HL-60 (cell line): ENCODE measurements around the gene EEF1AKMT1.

Experiments used
- DNase-seq, 2 experiments: peaks; one replicate each; pipeline ENCODE4 v3.0.0-alpha.2; 2010 to 2020; ENCODE audit warnings: low read depth in 1 of 2, low spot score in 1 of 2
- H3K27ac ChIP-seq: fragments of 250-450 bp; sonication (Bioruptor Pico); replicated peaks from 2 replicates; pipeline ENCODE4 v1.5.1; 2020; ENCODE audit warnings: mild to moderate bottlenecking, moderate library complexity
- H3K27me3 ChIP-seq: fragments of 250-450 bp; sonication (Bioruptor Pico); 2 replicates; pipeline ENCODE4 v1.5.1; 2021; ENCODE audit warnings: mild to moderate bottlenecking, moderate library complexity; ENCODE audit not compliant: insufficient read depth, poor library complexity, severe bottlenecking
- H3K4me3 ChIP-seq: replicated peaks from 2 replicates; pipeline ENCODE4 v1.5.1; 2011; ENCODE audit warnings: mild to moderate bottlenecking, control low read depth, low read length; ENCODE audit not compliant: insufficient read depth
- CTCF ChIP-seq: IDR thresholded peaks from one replicate; pipeline ENCODE4 v1.5.1; 2011; ENCODE audit warnings: low read length, control low read depth, inconsistent platforms; ENCODE audit not compliant: insufficient read depth
- GABPA ChIP-seq: IDR thresholded peaks from 2 replicates; pipeline ENCODE4 v1.6.1; 2012; ENCODE audit warnings: low read depth
- POLR2AphosphoS5 ChIP-seq: IDR thresholded peaks from 2 replicates; pipeline ENCODE4 v1.6.1; 2012; ENCODE audit warnings: low read depth
- REST ChIP-seq: IDR thresholded peaks from 2 replicates; pipeline ENCODE4 v1.6.1; 2012; ENCODE audit warnings: low read depth; ENCODE audit not compliant: insufficient replicate concordance
- SPI1 ChIP-seq: IDR thresholded peaks from 2 replicates; pipeline ENCODE4 v1.6.1; 2012; ENCODE audit warnings: low read depth, mild to moderate bottlenecking, borderline replicate concordance

EEF1AKMT1 gene

GRCh38 chr13:20819715-20820114, 46.0 kb upstream of the EEF1AKMT1 start:
- Histone ChIP-seq H3K27ac (no peak overlapping the region), H3K27me3 (no peaks in the 10 kb centered on the region), H3K4me3 (no peak overlapping the region)
- TF ChIP-seq CTCF (no peak), SPI1 (no peak)
- DNase-seq, result no peak

GRCh38 chr13:20815464-20815863, 41.7 kb upstream of the EEF1AKMT1 start:
- H3K27ac ChIP-seq, result no peak overlapping the region
- DNase-seq, result no peak
- TF ChIP-seq SPI1 (no peak), GABPA (no peak), CTCF (no peak), POLR2AphosphoS5 (no peak), REST (no peak)
- no peaks in the 10 kb centered on the region for H3K27me3 ChIP-seq
- no peak overlapping the region for H3K4me3 ChIP-seq

GRCh38 chr13:20814224-20814910, 40.6 kb upstream of the EEF1AKMT1 start:
- Histone ChIP-seq H3K27ac (no peak overlapping the region), H3K4me3 (no peak overlapping the region), H3K27me3 (no peaks in the 10 kb centered on the region)
- DNase-seq, result no peak
- no peak for TF ChIP-seq CTCF
- no peak for TF ChIP-seq REST
- TF ChIP-seq POLR2AphosphoS5, result no peak
- TF ChIP-seq GABPA, result no peak
- no peak for TF ChIP-seq SPI1

GRCh38 chr13:20812890-20813289, 39.1 kb upstream of the EEF1AKMT1 start:
- H3K27ac ChIP-seq, result no peak overlapping the region
- no peak for TF ChIP-seq GABPA
- TF ChIP-seq REST, result no peak
- TF ChIP-seq SPI1, result no peak
- TF ChIP-seq CTCF, result no peak
- TF ChIP-seq POLR2AphosphoS5, result no peak
- DNase-seq, result no peak
- H3K4me3 ChIP-seq, result no peak overlapping the region
- no peaks in the 10 kb centered on the region for H3K27me3 ChIP-seq
